ENCODE results near the gene HSD3B7.
A peak's percentile ranks its signal among the peaks of the same experiment; 100 is the strongest.
"Not testable (repeated sequence)": the region's sequence is repeated elsewhere in the genome, so short reads cannot be mapped to it uniquely, and the experiment has no call there.

HSD3B7 gene
- 61.1 to 367 (median 186) reads per million in 18 experiments for total RNA-seq

GRCh38 chr16:30984669-30985400 is at the start of gene HSD3B7:
TSS of gene HSD3B7 (plus strand) at chr16:30985207. CDS start at chr16:30985659, 452 bp downstream.
- peak; percentile 83 to 86 for DNase-seq

GRCh38 chr16:30937692-30938091 is 47.3 kb upstream of the HSD3B7 start:
- peak; percentile 18 to 24 for DNase-seq

- not testable (repeated sequence) for DNase-seq
These were observed 45.4 kb upstream of the HSD3B7 start for GRCh38 chr16:30939571-30939970.

- DNase-seq, result peak; percentile 77 to 82
These were observed 43.2 kb upstream of the HSD3B7 start for GRCh38 chr16:30941600-30942425.

- DNase-seq, result no peak
These were observed 42.6 kb upstream of the HSD3B7 start for GRCh38 chr16:30942426-30942806.

GRCh38 chr16:30944352-30944751 is 40.7 kb upstream of the HSD3B7 start:
- no peak for DNase-seq

GRCh38 chr16:30946671-30947540 is 38.1 kb upstream of the HSD3B7 start:
- DNase-seq, result no peak

GRCh38 chr16:30947541-30947858 is 37.5 kb upstream of the HSD3B7 start:
- DNase-seq, result no peak

- DNase-seq, result peak; percentile 62 to 72
These were observed 36.9 kb upstream of the HSD3B7 start for GRCh38 chr16:30947859-30948666.

- DNase-seq, result peak; percentile 82 to 88
These were observed 36.0 kb upstream of the HSD3B7 start, which contains the start of gene ORAI3 for GRCh38 chr16:30948667-30949649. TSS of gene ORAI3 (plus strand) at chr16:30949068. CDS start at chr16:30949290, 222 bp downstream.

GRCh38 chr16:30949650-30950515 is 35.1 kb upstream of the HSD3B7 start:
- DNase-seq, result peak; percentile 81 to 86

GRCh38 chr16:30950516-30951065 is 34.4 kb upstream of the HSD3B7 start:
- DNase-seq, result no peak

- DNase-seq, result no peak
These were observed 33.8 kb upstream of the HSD3B7 start for GRCh38 chr16:30951193-30951592.

- DNase-seq, result no peak
These were observed 33.3 kb upstream of the HSD3B7 start for GRCh38 chr16:30951750-30952149.

GRCh38 chr16:30953111-30953510 is 31.9 kb upstream of the HSD3B7 start:
- no peak for DNase-seq

GRCh38 chr16:30953511-30954124 is 31.4 kb upstream of the HSD3B7 start:
- peak; percentile 53 to 78 for DNase-seq

GRCh38 chr16:30954993-30955392 is 30.0 kb upstream of the HSD3B7 start:
- DNase-seq, result no peak

GRCh38 chr16:30956601-30957455 is 28.2 kb upstream of the HSD3B7 start:
- DNase-seq, result peak; percentile 75 to 85
